Mammary microvascular endothelial cell (primary cell): ENCODE results near the gene ARPP19. TPM values are rescaled to one million over a fixed set of nuclear protein-coding genes. Genes with fewer than 3 reads are reported as not detected.

Experiments
- total RNA-seq: library from RNA; depleted of rRNA; stranded (reverse); fragments of >200 nt; gene quantifications from 2 replicates; pipeline ENCODE4 v1.2.3, GENCODE V29; 2015

Gene ARPP19
- 125 and 144 TPM in 2 replicates for total RNA-seq

GRCh38 chr15:52568601-52569585 is at the start of gene ARPP19:
ARPP19 (minus strand) TSS chr15:52569030; CDS start chr15:52568892, 138 bp downstream.

GRCh38 chr15:52528564-52529340 is 40.1 kb downstream of the ARPP19 start, which contains the start of gene MYO5A:
MYO5A (minus strand) TSS chr15:52528880; CDS start chr15:52528806, 74 bp downstream.

Other genes starting within 250 kb of the ARPP19 start
- 85.3 and 89.0 TPM in 2 replicates for gene MYO5A, start 40.1 kb downstream of the ARPP19 start, total RNA-seq
- 14.1 and 16.5 TPM in 2 replicates for gene ATOSA, start 110.4 kb upstream of the ARPP19 start, total RNA-seq
- gene ONECUT1, start 221.3 kb upstream of the ARPP19 start, total RNA-seq = not detected in 2 replicates